Endothelial cell (in vitro differentiated cells): ENCODE results near the gene FBXL17. TPM values are rescaled to one million over a fixed set of nuclear protein-coding genes. Genes with fewer than 3 reads are reported as not detected.

Source experiments
- DNase-seq: peaks from one replicate; pipeline ENCODE4 v3.0.0; 2021; ENCODE audit warnings: low spot score
- H3K27ac Mint-ChIP-seq: one replicate; pipeline ENCODE4 v1.8.0; 2021; ENCODE audit warnings: mixed read lengths, inconsistent platforms; ENCODE audit not compliant: unreplicated experiment
- H3K27me3 Mint-ChIP-seq: one replicate; pipeline ENCODE4 v1.8.0; 2021; ENCODE audit warnings: mild to moderate bottlenecking, moderate library complexity, mixed read lengths, inconsistent platforms; ENCODE audit not compliant: unreplicated experiment
- H3K36me3 Mint-ChIP-seq: one replicate; pipeline ENCODE4 v1.8.0; 2021; ENCODE audit warnings: mild to moderate bottlenecking, low read depth, mixed read lengths, inconsistent platforms; ENCODE audit not compliant: unreplicated experiment
- H3K4me1 Mint-ChIP-seq: one replicate; pipeline ENCODE4 v1.8.0; 2021; ENCODE audit warnings: mild to moderate bottlenecking, mixed read lengths, inconsistent platforms; ENCODE audit not compliant: unreplicated experiment
- H3K4me3 Mint-ChIP-seq: one replicate; pipeline ENCODE4 v1.8.0; 2021; ENCODE audit warnings: mild to moderate bottlenecking, mixed read lengths, inconsistent platforms; ENCODE audit not compliant: unreplicated experiment
- H3K9me3 Mint-ChIP-seq: one replicate; pipeline ENCODE4 v1.8.0; 2021; ENCODE audit warnings: mixed read lengths, inconsistent platforms; ENCODE audit not compliant: unreplicated experiment
- total RNA-seq: library from RNA; stranded (reverse); fragmentation: NEBNext Ultra II Directional; extraction: Animal tissue kit (Norgen Biotek cat#: 25700); gene quantifications from one replicate; pipeline ENCODE4 v1.2.1, GENCODE V29; 2021; ENCODE audit not compliant: unreplicated experiment
- TF ChIP-seq, protein P1 (sequence below): fragments of 200-600 bp; sonication (generic); IDR thresholded peaks from one replicate; pipeline ENCODE4 v1.5.0; 2021; ENCODE audit warnings: antibody characterized with exemption; ENCODE audit not compliant: unreplicated experiment

Gene FBXL17
- total RNA-seq, 1 donor from 2014 or later = 14.9 TPM

DNA sequence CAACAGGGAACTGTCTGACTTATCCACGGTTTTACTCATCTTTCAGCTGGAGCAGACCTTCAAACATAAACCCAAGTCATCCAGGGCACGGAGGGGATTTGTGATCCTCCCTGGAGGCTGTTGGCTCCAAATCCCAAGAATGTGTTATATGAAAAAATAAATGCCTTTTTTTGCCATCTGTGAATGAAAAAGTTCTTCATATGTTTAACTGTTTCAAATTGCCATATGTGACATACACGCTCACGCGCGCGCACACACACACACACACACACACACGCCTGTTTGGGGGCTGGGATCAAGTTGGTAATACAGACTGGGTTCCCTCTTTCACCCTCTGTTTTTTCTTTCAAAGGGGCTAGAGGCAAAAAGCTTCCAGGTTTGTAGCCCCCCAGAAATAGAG, 546.8 kb downstream of the FBXL17 start:
- Mint-ChIP-seq H3K27me3 (no peaks in the 10 kb centered on the region), H3K4me3 (no peak overlapping the region), H3K27ac (no peak overlapping the region), H3K9me3 (no peaks in the 10 kb centered on the region), H3K36me3 (no peaks in the 10 kb centered on the region), H3K4me1 (peaks cover 2% of the 10 kb centered on the region)
- DNase-seq = no peak
- TF ChIP-seq, protein P1, sequence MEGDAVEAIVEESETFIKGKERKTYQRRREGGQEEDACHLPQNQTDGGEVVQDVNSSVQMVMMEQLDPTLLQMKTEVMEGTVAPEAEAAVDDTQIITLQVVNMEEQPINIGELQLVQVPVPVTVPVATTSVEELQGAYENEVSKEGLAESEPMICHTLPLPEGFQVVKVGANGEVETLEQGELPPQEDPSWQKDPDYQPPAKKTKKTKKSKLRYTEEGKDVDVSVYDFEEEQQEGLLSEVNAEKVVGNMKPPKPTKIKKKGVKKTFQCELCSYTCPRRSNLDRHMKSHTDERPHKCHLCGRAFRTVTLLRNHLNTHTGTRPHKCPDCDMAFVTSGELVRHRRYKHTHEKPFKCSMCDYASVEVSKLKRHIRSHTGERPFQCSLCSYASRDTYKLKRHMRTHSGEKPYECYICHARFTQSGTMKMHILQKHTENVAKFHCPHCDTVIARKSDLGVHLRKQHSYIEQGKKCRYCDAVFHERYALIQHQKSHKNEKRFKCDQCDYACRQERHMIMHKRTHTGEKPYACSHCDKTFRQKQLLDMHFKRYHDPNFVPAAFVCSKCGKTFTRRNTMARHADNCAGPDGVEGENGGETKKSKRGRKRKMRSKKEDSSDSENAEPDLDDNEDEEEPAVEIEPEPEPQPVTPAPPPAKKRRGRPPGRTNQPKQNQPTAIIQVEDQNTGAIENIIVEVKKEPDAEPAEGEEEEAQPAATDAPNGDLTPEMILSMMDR = no peak

DNA sequence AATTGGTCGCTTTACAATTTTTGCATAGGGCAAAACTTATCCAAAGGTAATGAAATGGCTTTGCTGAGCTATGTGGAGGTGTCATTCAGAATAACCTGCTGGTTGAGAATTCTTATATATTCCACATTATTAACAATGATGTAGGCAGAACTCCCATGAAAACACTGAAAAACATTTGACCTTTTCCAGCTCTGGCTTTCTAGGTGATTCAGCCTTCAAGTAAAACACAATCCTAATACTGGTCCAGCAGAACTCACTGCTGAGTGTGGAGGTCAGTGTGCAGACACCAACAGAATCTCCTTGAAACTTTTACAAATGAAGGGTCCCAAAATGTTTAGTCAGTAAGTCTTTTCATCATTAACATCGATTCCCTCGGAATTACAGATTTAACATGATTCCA, 549.2 kb downstream of the FBXL17 start:
- H3K27ac Mint-ChIP-seq = no peak overlapping the region
- no peaks in the 10 kb centered on the region for H3K27me3 Mint-ChIP-seq

DNA sequence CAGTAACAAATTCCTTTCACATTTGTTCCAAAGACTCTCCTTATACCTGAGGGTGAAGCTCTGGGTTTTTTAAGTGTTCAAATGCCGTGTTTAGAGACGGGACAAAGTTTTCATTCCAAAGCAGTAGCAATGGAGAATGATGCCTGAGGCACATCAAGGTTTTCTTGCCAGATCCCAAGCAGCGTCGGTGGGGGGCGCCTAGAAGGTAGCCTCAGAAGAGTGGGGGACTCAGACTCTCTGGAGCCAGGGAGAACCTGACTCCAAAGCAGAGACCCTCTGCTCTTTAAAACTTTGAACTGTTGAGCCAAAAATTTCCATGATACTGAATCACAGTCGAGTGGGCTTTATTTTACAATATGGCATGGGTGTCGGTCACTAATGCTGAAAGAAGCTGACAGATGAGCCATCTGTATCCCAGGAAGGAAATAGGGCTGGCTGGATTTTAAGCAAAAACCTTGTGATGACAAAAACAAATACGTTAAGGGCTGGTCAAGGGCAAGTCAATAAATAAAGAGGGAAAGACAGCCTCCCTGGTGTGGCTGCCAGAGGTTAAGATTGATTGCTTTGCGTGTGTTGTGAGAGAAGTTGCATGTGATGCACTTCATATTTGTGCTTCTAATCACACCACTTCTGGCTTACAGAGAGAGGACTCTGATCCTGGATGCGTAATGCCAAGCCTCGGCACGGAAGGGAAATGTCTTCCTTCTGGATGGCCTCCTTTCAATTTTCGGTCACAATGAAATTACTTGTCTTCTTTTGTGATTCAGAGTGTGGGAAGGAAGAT, 550.1 kb downstream of the FBXL17 start:
- H3K27ac Mint-ChIP-seq = no peak overlapping the region

More for the DNA sequence above, 549.2 kb downstream of the FBXL17 start:
- peaks cover 2% of the 10 kb centered on the region for H3K4me1 Mint-ChIP-seq
- H3K4me3 Mint-ChIP-seq = no peak overlapping the region
- no peaks in the 10 kb centered on the region for H3K36me3 Mint-ChIP-seq
- no peaks in the 10 kb centered on the region for H3K9me3 Mint-ChIP-seq
- no peak for DNase-seq
- TF ChIP-seq, protein P1 = no peak

DNA sequence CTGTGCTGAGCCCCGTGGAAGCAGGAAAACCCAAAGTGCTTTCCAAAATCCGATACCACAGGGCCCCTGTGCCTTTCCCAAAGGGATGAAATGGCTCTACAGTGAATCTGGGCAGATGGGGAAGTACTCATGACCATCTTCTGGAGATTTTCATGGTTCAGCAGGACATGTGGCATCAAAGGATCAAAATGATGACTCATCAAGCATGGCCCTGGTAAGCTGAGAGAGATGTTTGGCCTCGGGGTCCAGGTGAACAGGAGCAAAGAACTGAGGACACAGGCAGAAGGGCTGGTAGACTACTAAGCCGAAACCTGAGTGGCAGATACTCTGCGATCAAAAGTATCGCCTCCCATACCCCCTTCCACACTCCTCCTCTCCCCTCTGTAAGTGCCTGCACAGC, 551.1 kb downstream of the FBXL17 start:
- Mint-ChIP-seq H3K4me3 (no peak overlapping the region), H3K4me1 (no peaks in the 10 kb centered on the region), H3K9me3 (no peaks in the 10 kb centered on the region), H3K27me3 (no peaks in the 10 kb centered on the region), H3K27ac (no peak overlapping the region), H3K36me3 (no peaks in the 10 kb centered on the region)
- TF ChIP-seq, protein P1 = no peak
- no peak for DNase-seq

More for the DNA sequence above, 550.1 kb downstream of the FBXL17 start:
- Mint-ChIP-seq H3K4me1 (no peaks in the 10 kb centered on the region), H3K9me3 (no peaks in the 10 kb centered on the region), H3K27me3 (no peaks in the 10 kb centered on the region), H3K4me3 (no peak overlapping the region), H3K36me3 (no peaks in the 10 kb centered on the region)
- TF ChIP-seq, protein P1 = no peak
- DNase-seq = no peak

DNA sequence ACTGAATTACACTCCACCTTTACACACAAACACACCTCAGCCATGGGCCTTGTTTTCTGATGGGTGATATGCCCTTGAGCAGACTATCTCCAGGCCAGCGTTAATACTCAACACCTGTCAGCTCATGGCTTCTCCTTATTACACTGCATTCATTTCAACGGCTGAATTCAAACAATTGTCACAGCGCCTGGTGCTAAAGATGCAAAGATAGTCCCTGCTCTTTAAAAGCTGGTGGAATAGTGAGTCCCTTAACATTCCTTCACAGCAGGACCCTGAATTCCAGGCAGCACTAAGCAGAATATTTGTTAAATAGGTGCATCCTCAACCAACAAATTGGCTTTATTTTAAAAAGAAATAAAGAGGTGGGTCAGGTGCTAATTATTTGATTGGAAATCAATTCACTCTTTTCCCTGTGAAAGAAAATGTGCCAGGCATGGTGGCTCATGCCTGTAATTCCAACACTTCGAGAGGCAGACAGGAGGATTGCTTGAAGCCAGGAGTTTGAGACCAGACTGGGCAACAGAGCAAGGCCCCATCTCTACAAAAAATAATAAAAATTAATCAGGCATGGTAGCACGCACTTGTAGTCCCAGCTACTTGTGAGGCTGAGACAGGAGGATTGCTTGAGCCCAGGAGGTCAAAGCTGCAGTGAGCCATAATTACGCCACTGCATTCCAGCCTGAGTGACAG, 555.4 kb downstream of the FBXL17 start:
- Mint-ChIP-seq H3K36me3 (no peaks in the 10 kb centered on the region), H3K9me3 (no peaks in the 10 kb centered on the region), H3K27ac (no peak overlapping the region), H3K4me1 (no peaks in the 10 kb centered on the region), H3K27me3 (no peaks in the 10 kb centered on the region), H3K4me3 (no peak overlapping the region)
- TF ChIP-seq, protein P1 = no peak
- DNase-seq = no peak
